Mesothelial cell of epicardium (in vitro differentiated cells): ENCODE data around the gene APRT. TPM values are rescaled to one million over a fixed set of nuclear protein-coding genes. Genes with fewer than 3 reads are reported as not detected.
"Not testable (repeated sequence)": the region's sequence is repeated elsewhere in the genome, so short reads cannot be mapped to it uniquely, and the experiment has no call there.

ENCODE experiments used
- DNase-seq, 2 experiments: peaks; one replicate each; pipeline ENCODE4 v3.0.0; 2021; ENCODE audit warnings: low spot score in 2 of 2; ENCODE audit not compliant: unreplicated experiment in 2 of 2
- H3K27ac Mint-ChIP-seq: 2 replicates; pipeline ENCODE4 v1.8.0; 2021; ENCODE audit warnings: mixed read lengths
- H3K27me3 Mint-ChIP-seq: 2 replicates; pipeline ENCODE4 v1.8.0; 2021; ENCODE audit warnings: low read depth, mixed read lengths
- H3K36me3 Mint-ChIP-seq: 2 replicates; pipeline ENCODE4 v1.8.0; 2021; ENCODE audit warnings: mixed read lengths
- H3K4me1 Mint-ChIP-seq: 2 replicates; pipeline ENCODE4 v1.8.0; 2021; ENCODE audit warnings: mixed read lengths
- H3K4me3 Mint-ChIP-seq: 2 replicates; pipeline ENCODE4 v1.8.0; 2021; ENCODE audit warnings: mild to moderate bottlenecking, moderate library complexity, mixed read lengths
- H3K9me3 Mint-ChIP-seq: 2 replicates; pipeline ENCODE4 v1.8.0; 2021; ENCODE audit warnings: mixed read lengths
- total RNA-seq: library from RNA; stranded (reverse); gene quantifications from 3 replicates; pipeline ENCODE4 v1.2.1, GENCODE V29; 2021
- TF ChIP-seq, protein P1 (sequence below): fragments of 200-600 bp; sonication (generic); IDR thresholded peaks from one replicate; pipeline ENCODE4 v1.5.0; 2021; ENCODE audit warnings: antibody characterized with exemption; ENCODE audit not compliant: unreplicated experiment

The APRT gene
- total RNA-seq, 1 donor from 2014 or later = 96.2 TPM

DNA sequence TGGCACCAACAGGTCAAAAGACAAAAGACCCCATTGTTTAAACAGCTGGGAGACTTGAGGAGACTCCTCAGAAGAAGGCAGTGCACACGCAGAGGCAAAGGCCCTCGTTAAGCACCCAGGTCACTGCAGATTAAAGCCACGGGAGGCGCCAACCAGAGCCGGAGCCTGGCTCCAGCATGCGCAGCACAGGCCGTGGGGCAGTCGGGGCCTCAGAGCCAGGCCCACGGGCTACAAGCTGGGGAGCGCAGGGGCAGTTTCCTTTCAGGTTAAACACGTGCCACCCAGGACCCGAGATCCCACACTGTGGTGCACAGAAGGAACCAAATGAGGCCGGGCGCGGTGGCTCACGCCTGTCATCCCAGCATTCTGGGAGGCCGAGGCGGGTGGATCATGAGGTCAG is 35.9 kb downstream of the APRT start:
- DNase-seq = no peak
- H3K4me1 Mint-ChIP-seq = peaks cover 45% of the 10 kb centered on the region
- H3K27me3 Mint-ChIP-seq = no peaks in the 10 kb centered on the region
- TF ChIP-seq, protein P1, sequence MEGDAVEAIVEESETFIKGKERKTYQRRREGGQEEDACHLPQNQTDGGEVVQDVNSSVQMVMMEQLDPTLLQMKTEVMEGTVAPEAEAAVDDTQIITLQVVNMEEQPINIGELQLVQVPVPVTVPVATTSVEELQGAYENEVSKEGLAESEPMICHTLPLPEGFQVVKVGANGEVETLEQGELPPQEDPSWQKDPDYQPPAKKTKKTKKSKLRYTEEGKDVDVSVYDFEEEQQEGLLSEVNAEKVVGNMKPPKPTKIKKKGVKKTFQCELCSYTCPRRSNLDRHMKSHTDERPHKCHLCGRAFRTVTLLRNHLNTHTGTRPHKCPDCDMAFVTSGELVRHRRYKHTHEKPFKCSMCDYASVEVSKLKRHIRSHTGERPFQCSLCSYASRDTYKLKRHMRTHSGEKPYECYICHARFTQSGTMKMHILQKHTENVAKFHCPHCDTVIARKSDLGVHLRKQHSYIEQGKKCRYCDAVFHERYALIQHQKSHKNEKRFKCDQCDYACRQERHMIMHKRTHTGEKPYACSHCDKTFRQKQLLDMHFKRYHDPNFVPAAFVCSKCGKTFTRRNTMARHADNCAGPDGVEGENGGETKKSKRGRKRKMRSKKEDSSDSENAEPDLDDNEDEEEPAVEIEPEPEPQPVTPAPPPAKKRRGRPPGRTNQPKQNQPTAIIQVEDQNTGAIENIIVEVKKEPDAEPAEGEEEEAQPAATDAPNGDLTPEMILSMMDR = no peak
- no peaks in the 10 kb centered on the region for H3K9me3 Mint-ChIP-seq
- H3K4me3 Mint-ChIP-seq = no peak overlapping the region
- H3K27ac Mint-ChIP-seq = no peak overlapping the region
- H3K36me3 Mint-ChIP-seq = no peaks in the 10 kb centered on the region

DNA sequence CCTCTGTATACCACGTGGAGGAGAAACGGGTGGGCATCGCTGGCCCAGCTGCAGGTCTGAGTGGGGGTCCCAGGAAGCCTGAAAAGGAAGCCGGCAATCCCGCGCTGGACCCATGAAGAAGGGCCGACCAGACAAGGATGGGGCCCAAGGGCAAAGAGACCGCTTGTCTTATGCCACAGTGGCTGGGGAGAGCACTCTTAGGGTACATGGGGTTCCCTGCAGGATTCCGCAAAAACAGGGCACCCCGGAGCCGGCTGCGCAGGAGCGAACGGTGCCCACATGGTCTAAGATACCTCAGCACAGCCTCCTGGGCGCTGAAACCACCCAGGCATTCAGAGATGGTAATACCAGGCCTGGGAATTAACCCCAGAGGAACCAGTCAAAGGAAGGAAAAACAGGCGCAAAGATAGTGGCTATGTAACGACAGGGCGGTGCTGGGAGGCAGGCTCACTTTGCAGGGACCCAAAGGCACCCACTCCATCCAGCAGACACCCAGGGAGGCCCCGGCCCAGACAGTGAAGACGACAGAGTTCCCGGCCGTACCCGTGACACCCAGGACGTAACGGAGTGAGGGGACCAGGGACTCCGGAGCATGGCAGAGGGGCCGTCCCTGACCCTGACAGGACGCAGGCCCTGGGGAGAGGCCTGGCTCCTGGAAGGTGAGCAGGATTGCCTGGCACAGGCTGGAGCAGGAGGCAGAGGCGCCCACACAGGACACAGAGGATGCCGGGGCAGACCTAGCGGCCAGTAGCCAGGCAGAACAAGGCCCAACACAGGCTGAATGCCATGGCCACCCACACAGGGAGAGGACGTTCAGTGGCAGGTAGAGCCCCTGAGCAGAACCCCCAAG is 37.0 kb downstream of the APRT start:
- H3K9me3 Mint-ChIP-seq = no peaks in the 10 kb centered on the region
- peaks cover 46% of the 10 kb centered on the region for H3K4me1 Mint-ChIP-seq
- no peaks in the 10 kb centered on the region for H3K36me3 Mint-ChIP-seq
- TF ChIP-seq, protein P1 = no peak
- no peaks in the 10 kb centered on the region for H3K27me3 Mint-ChIP-seq
- H3K27ac Mint-ChIP-seq = no peak overlapping the region
- no peak overlapping the region for H3K4me3 Mint-ChIP-seq
- DNase-seq = no peak

DNA sequence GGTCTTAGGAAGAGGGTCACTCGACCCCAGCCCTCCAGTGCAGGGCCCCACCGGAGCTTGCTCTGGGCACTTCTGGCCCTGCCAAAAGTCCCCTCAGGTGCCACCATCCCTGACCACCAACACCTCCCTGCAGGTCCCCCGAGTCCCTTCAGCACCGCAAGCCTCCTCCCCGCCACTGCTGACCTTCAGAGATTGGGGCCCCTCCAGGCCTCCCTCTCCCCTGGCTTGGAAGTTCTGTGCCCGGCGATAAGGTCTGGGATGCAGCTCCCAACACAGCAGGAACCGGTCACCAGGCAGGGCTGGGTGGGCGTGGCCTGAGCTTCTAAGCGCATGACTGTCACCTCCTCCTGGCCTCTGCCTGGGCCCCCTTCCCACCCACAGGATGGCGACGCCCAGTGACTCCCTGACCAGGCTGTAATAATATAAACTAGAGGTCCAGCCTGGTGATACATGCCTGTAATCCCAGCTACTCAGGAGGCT is 37.9 kb downstream of the APRT start:
- DNase-seq = no peak
- H3K27ac Mint-ChIP-seq = no peak overlapping the region
- no peaks in the 10 kb centered on the region for H3K27me3 Mint-ChIP-seq
- H3K4me3 Mint-ChIP-seq = peak overlapping the region; percentile 22
- H3K9me3 Mint-ChIP-seq = no peaks in the 10 kb centered on the region
- H3K4me1 Mint-ChIP-seq = peaks cover 50% of the 10 kb centered on the region
- no peaks in the 10 kb centered on the region for H3K36me3 Mint-ChIP-seq
- TF ChIP-seq, protein P1 = no peak

DNA sequence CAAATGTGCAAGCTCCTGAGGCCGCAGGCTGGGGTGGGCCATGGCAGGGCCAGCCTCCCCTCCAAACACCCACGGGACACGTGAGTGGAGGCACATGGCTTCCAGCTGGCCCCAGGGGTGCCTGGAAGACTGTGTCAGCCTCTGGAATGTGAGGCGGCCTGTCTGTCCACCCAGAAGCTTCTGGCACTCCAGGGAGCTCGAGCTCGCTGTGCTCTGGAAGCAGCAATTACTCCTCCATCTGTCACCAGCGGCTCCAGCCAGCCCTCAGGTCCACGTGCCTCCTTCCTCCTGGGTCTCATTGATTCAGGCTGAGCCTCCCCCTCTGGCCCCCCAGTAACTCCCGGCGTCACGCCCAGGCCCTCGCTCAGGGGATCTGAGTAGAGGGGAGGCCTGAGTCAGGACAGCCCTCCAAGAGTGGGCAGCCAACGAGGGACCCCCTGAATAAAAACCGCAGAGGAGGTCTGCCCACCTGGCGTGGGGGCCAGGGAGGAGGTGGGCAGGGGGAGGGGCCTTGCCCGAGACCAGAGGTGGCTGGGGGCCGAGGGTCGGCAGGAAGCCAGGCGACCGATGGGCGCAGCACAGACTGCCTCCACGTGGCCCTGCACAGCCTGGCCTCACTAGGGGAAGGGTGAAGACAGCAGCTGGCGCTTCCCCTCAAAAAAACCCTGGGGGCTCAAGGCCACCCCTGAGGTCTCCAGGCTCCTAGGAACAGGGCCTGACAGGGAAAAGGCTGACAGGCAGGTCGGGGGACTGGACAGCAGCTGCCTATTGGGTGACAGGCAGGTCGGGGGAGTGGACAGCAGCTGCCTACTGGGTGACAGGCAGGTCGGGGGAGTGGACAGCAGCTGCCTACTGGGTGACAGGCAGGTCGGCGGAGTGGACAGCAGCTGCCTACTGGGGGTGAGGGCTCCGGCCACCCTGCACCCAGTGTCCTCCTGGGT is 38.6 kb downstream of the APRT start:
- Mint-ChIP-seq H3K36me3 (no peaks in the 10 kb centered on the region), H3K9me3 (no peaks in the 10 kb centered on the region), H3K4me1 (peaks cover 48% of the 10 kb centered on the region), H3K27me3 (no peaks in the 10 kb centered on the region), H3K4me3 (peak overlapping the region; percentile 50), H3K27ac (peak overlapping the region; percentile 95)
- TF ChIP-seq, protein P1 = no peak
- DNase-seq = peak in 1 of 2 experiments; percentile 70

DNA sequence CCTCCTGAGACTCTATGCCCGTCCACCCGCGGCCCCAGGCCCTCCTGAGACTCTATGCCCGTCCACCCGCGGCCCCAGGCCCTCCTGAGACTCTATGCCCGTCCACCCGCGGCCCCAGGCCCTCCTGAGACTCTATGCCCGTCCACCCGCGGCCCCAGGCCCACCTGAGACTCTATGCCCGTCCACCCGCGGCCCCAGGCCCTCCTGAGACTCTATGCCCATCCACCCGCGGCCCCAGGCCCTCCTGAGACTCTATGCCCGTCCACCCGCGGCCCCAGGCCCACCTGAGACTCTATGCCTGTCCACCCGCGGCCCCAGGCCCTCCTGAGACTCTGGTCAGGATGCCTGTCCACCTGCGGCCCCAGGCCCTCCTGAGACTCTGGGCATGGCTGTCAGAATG is 39.9 kb downstream of the APRT start:
- peaks cover 60% of the 10 kb centered on the region for H3K4me1 Mint-ChIP-seq
- H3K9me3 Mint-ChIP-seq, H3K27ac Mint-ChIP-seq, H3K4me3 Mint-ChIP-seq, H3K36me3 Mint-ChIP-seq, DNase-seq, H3K27me3 Mint-ChIP-seq: not testable (repeated sequence)

DNA sequence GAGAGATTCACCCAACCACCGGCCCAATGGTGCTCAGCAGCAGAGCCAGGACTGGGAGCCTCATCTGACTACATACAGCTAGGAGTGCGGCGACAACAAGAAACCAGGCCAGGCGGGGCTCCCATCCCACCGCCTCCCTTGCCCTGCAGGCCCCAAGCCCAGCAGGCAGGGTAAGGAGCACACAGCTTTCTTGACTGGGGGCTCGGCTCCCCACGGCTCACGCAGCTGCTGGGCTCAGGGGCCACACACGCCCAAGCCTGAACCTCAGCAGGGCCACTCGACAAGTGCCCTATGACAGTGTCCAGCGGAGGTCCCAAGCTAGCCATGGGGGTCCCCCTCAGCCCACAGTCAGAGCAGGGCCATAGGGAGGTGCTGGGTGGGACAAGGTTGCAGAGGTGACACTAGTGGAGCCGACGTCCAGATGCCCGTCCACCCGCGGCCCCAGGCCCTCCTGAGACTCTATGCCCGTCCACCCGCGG is 40.4 kb downstream of the APRT start:
- Mint-ChIP-seq H3K36me3 (no peaks in the 10 kb centered on the region), H3K9me3 (no peaks in the 10 kb centered on the region), H3K4me1 (peaks cover 62% of the 10 kb centered on the region), H3K27ac (peak overlapping the region; percentile 79), H3K4me3 (peak overlapping the region; percentile 54), H3K27me3 (no peaks in the 10 kb centered on the region)
- TF ChIP-seq, protein P1 = no peak
- no peak for DNase-seq
